Measurements from ENCODE around the gene FADS2.

FADS2 gene

DNA sequence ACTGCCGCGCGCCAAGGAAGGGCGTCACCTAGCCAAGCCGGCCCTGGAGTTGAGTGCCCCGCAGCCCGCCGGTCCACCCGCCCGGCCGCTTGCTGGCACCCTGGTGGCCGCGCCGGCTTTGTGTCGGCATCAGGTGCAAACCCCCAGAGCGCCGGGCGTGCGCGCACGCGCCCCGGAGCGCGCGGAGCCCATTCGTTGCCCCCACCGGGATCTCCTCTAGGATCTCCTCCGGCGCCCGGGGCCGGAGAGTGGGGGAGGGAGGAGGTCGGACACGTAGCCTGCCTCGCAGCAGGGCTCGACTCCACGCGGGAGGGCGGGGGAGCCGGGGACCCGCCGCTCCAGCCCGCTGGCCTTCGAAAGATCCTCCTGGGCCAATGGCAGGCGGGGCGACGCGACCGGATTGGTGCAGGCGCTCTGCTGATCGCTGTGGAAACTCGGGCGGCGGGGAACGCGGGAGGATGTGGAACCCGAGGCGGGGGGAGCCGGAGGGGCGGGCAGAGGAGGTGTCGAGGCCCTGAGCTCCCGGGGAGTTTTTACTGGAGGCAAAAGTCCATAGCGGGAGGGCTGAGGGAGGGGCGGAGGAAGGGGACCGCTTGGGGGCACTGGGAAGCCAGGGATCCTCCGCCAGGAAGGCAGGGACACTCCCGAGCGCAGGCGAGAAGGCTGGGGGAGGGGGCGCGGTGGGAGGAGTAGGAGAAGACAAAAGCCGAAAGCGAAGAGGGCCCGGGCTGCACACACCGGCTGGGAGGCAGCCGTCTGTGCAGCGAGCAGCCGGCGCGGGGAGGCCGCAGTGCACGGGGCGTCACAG lies at the start of gene FADS2:
Gene FADS2 (plus strand): TSS at position 730 of the 808 bp plus-strand sequence. CDS start 91 bp downstream, outside the sequence.
- peak; percentile 94 for DNase-seq

DNA sequence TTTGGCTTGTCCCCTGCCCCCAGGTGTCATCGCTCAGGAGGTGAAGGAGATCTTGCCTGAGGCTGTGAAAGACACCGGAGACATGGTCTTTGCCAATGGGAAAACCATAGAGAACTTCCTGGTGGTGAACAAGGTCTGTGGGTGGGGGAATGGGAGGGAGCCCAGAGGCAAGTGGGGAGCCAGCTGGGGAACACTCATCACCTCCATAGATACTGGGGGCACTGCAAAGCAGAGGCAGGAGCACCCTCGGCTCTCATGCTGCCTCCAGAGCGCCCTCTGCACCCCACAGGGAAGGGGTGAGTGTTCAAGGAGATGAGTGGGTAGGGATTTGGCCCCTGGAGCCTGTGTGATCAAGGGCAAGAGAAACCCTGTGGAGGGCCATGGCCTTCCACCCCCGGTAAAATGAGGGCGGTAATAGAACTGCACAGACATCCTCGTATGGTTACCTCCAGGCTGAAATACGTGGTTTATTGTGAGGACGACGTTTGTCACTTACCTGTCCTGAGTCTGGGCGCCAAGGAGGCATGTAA lies 49.7 kb upstream of the FADS2 start:
- no peak for DNase-seq

DNA sequence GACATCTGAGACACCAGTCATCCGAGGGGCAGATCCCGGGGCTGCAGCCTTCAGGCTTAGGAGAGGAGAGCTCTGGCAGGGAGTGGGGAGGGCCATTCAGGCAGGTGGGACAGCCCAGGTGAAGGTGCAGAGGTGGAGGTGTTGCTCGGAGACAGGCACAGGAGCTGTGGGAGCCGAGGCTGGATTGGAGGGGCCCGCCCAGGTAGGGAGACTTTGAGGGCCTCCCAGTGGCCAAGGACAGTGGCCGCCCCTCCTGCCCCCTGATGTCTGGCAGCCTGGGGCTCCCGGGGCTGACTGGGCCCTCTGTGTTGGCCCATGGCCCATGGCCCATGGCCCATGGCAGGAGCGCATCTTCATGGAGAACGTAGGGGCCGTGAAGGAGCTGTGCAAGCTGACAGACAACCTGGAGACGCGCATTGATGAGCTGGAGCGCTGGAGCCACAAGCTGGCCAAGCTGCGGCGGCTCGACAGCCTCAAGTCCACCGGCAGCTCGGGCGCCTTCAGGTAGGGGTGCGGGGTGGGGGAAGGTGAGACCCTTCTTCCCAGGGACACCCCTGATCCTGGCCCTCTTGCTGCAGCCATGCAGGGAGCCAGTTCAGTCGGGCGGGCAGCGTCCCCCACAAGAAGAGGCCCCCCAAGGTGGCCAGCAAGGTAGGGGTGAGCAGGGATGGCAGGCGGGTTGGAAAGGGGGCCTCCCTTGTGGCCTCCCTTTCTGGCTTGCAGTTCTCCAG lies 49.0 kb upstream of the FADS2 start:
- DNase-seq = no peak

GRCh38 chr11:61779666-61780525 lies 48.2 kb upstream of the FADS2 start:
- DNase-seq = no peak

- no peak for DNase-seq
Observed at GRCh38 chr11:61780581-61781162, 47.4 kb upstream of the FADS2 start.

GRCh38 chr11:61781585-61781984 lies 46.5 kb upstream of the FADS2 start:
- no peak for DNase-seq

- DNase-seq = no peak
Observed at GRCh38 chr11:61782299-61782698, 45.8 kb upstream of the FADS2 start.

- DNase-seq = no peak
Observed at GRCh38 chr11:61782841-61783240, 45.3 kb upstream of the FADS2 start.

- DNase-seq = no peak
Observed at GRCh38 chr11:61783717-61784505, 44.2 kb upstream of the FADS2 start.

- DNase-seq = no peak
Observed at GRCh38 chr11:61784506-61784805, 43.6 kb upstream of the FADS2 start.

DNA sequence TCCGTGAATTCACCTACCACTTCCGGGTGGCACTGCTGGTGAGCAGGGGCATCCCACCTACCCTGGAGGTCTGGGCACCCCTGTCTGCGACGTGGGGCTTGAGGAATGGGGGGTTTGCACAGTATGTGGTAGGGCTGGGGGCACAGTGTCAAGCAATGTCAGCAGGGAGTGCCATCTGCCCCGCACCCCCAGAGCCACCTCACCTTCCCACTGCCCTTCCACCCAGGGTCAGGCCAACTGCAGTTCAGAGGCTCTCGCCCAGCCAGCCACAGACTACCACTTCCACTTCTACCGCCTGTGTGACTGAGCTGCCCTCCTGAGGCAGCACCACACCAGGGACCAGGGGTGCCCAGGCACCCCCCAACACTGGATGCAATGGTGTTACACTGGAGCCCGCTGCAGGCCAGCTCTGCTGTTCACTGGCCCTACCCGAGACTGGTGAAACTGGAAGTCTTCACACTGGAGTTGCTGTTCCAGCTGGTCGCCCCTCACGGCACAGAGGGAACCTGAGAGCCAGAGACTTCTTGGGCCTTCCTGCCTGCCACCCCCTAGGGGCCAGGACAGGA lies 42.2 kb upstream of the FADS2 start:
- DNase-seq = no peak

GRCh38 chr11:61787928-61788491 lies 40.1 kb upstream of the FADS2 start:
- DNase-seq = peak; percentile 25

DNA sequence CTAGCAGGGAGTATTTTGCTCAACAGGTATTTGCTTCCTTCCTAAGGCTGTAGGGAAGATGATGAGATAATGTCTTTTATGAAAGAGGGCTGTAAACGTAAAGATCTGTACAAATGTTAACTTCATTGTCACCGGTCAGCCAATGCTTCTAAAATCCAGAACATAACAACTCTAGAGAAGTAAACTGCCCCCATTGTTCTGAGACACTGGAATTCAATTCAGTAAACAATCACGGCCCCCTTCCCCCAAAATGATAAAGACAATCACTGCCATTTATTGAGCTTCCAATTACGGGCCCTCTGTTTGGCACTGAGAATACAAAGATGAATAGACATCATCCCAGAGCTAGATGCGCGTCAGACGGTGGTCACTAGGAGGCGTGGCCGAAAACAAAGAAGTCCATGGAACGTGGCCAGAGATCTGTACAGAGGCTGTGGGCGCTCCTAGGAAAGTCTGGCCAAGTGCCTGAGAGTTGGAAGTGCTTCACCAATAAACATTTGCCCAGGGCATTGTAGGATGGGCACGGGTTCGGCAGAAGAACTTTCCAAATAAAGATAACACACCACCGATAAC lies 36.3 kb upstream of the FADS2 start:
- no peak for DNase-seq

DNA sequence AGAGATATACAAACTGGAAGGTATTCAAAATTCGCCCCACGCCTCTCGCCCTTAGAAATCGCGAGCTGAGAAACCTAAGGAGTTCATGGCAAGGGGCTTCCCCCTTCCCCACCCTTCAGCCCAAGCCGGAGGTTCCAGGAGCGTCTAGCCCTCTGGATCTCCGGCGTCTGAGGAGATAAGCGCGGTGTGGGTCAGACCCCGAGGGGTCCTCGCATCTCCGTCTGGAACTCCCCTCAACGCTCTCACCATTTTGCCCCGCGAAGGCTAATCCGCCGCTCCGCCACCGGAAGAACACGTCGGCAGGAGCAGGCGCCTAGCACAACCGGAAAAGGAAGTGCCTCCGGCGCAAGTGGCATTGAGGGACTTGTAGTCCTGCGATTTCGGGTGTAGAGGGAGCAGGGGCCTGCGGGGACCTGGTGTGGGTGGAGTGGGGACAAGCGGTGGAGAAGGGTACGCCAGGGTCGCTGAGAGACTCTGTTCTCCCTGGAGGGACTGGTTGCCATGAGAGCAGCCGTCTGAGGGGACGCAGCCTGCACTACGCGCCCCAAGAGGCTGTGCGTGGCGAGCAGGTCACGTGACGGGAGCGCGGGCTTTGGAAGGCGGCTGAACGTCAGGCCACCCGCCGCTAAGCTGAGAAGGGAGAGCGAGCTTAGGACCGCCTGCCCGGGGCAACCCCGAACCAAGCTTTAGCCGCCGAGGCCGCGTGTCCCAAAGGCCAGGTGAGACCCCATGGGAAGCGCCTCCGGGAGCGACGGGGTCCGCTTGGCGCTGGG lies 35.6 kb upstream of the FADS2 start, which contains the start of the genes FEN1 and TMEM258:
Gene FEN1 (plus strand): TSS at position 602 of the 773 bp plus-strand sequence. CDS start 2,451 bp downstream, outside the sequence.
Gene TMEM258 (minus strand): TSS at position 290 of the 773 bp plus-strand sequence. CDS start 41 bp downstream, at position 249.
- DNase-seq = peak; percentile 98

GRCh38 chr11:61793083-61793828 lies 34.8 kb upstream of the FADS2 start:
- peak; percentile 85 for DNase-seq

- no peak for DNase-seq
Observed at GRCh38 chr11:61793829-61794204, 34.3 kb upstream of the FADS2 start.

- DNase-seq = no peak
Observed at GRCh38 chr11:61794579-61794978, 33.5 kb upstream of the FADS2 start.

- no peak for DNase-seq
Observed at GRCh38 chr11:61795459-61795858, 32.6 kb upstream of the FADS2 start.
